Karpas-422 (cell line): Measurements from ENCODE around the gene DBX2. TPM values are rescaled to one million over a fixed set of nuclear protein-coding genes. Genes with fewer than 3 reads are reported as not detected.

Experiments used
- DNase-seq: peaks from one replicate; pipeline ENCODE4 v3.0.0-alpha.2; 2015
- H2AFZ ChIP-seq: fragments of 200-600 bp; sonication (generic); 2 replicates; pipeline ENCODE4 v1.6.1; 2014; ENCODE audit warnings: antibody characterized with exemption, low read length, mixed read lengths
- H3K27ac ChIP-seq: fragments of 200-600 bp; sonication (generic); 2 replicates; pipeline ENCODE4 v1.5.1; 2014; ENCODE audit warnings: mild to moderate bottlenecking, low read length, moderate library complexity
- H3K27me3 ChIP-seq: fragments of 200-600 bp; sonication (generic); 2 replicates; pipeline ENCODE4 v1.6.1; 2014; ENCODE audit warnings: low read length, mixed read lengths
- H3K36me3 ChIP-seq: fragments of 200-600 bp; sonication (generic); 2 replicates; pipeline ENCODE4 v1.6.1; 2014; ENCODE audit warnings: low read length, mixed read lengths; ENCODE audit not compliant: insufficient read depth
- H3K4me1 ChIP-seq: fragments of 200-600 bp; sonication (generic); 2 replicates; pipeline ENCODE4 v1.6.1; 2014; ENCODE audit warnings: mild to moderate bottlenecking, low read length, mixed read lengths
- H3K4me2 ChIP-seq: fragments of 200-600 bp; sonication (generic); 2 replicates; pipeline ENCODE4 v1.6.1; 2014; ENCODE audit warnings: low read length, low read depth, mild to moderate bottlenecking; ENCODE audit not compliant: poor library complexity, severe bottlenecking
- H3K4me3 ChIP-seq: fragments of 200-600 bp; sonication (generic); 2 replicates; pipeline ENCODE4 v1.5.1; 2014; ENCODE audit warnings: mild to moderate bottlenecking, antibody characterized with exemption, low read length, mixed read lengths
- H3K79me2 ChIP-seq: fragments of 200-600 bp; sonication (generic); 2 replicates; pipeline ENCODE4 v1.6.1; 2014; ENCODE audit warnings: mild to moderate bottlenecking, low read length, mixed read lengths
- H3K9ac ChIP-seq: fragments of 200-600 bp; sonication (generic); 2 replicates; pipeline ENCODE4 v1.6.0; 2014; ENCODE audit warnings: low read length
- H3K9me2 ChIP-seq: fragments of 200-600 bp; sonication (generic), shearing (Covaris generic); replicated peaks from 2 replicates; pipeline ENCODE4 v1.6.0; 2014; ENCODE audit warnings: mild to moderate bottlenecking, low read length, moderate library complexity; ENCODE audit not compliant: insufficient read depth
- H3K9me3 ChIP-seq: fragments of 300-700, 200-600 bp; sonication (generic); 2 replicates; pipeline ENCODE4 v1.6.1; 2014; ENCODE audit warnings: low read length, mixed read lengths
- H4K20me1 ChIP-seq: fragments of 200-600 bp; sonication (generic); 2 replicates; pipeline ENCODE4 v1.6.1; 2014; ENCODE audit warnings: mild to moderate bottlenecking, antibody characterized with exemption, low read length, low read depth; ENCODE audit not compliant: insufficient read depth
- total RNA-seq: library from RNA; depleted of rRNA; stranded (reverse); fragments of >200 nt; shearing (Covaris generic); gene quantifications from 2 replicates; pipeline ENCODE4 v1.2.3, GENCODE V29; 2014; ENCODE audit warnings: low replicate concordance

Gene DBX2
- total RNA-seq, 1 experiment from 2014 or later = not detected

DNA sequence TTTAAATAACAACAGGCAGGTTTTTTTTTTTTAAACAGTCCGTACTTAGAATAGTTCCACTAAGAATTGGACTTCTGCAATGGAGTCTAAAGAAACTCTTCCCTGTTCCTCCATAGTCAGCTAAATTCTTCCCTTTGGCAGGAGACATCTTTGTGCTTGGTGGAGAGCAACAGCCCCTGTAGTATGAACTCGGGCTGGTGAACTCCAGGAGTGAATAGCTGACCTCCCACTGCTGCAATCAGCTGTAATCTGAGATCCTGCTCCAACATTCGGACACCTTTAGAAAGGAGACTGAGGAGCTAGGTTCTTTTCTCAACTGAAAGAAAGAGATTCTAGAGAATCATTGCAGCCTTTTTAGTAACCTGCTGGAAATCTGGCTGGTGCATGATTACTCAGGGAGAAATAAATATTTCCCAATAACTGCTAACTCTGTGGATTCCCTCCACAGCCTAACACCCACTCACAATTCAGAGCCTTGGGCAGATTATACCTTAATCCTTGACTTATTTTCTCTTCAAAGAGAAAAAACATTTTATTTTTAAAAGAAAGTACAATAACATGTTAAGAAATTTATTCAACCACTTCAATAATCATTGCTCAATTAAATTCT lies 25.6 kb upstream of the DBX2 start:
- no peak for DNase-seq
- H3K79me2 ChIP-seq = no peaks in the 10 kb centered on the region
- no peaks in the 10 kb centered on the region for H3K27me3 ChIP-seq
- H3K4me2 ChIP-seq = no peak overlapping the region
- H2AFZ ChIP-seq = no peak overlapping the region
- no peak overlapping the region for H3K27ac ChIP-seq
- H3K4me1 ChIP-seq = no peaks in the 10 kb centered on the region
- H3K36me3 ChIP-seq = no peaks in the 10 kb centered on the region
- no peaks in the 10 kb centered on the region for H3K9me3 ChIP-seq
- H3K9me2 ChIP-seq = no peaks in the 10 kb centered on the region
- H3K4me3 ChIP-seq = no peak overlapping the region
- H3K9ac ChIP-seq = no peak overlapping the region
- H4K20me1 ChIP-seq = no peaks in the 10 kb centered on the region

DNA sequence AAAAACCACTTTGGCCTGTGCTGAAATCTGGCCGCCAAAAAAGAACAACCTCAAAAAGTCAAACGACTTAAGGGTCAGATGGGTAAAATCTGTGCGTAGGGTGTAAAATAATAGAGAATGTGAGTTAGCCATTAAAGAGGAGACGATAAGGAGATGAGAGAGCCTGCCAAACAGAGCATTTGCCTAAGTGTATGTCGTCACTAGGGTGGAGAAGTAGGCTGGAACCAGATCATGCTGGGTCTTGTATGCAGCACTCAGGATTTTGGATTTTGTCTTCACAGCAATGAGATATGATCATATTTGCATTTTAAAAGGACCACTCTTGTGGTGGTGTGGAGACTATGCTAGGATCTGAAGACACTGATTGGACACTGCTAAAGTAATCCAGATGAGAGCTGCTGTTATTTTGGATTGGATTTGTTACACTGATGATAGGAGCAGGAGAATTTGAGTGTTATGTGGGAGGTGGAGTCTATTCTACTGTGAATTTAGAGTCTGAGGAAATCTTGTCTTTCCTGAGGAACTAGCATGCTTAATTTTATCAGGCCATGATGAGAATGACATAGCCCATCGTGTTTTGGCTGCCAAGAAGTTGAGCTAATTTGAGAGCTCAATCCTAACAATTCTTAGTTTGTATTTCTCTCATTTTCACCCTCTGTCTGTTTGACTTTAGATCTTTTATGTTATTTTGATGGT lies 24.8 kb upstream of the DBX2 start:
- H3K9me2 ChIP-seq = no peaks in the 10 kb centered on the region
- DNase-seq = no peak
- no peaks in the 10 kb centered on the region for H3K36me3 ChIP-seq
- no peak overlapping the region for H3K27ac ChIP-seq
- no peaks in the 10 kb centered on the region for H3K9me3 ChIP-seq
- H3K4me2 ChIP-seq = no peak overlapping the region
- no peaks in the 10 kb centered on the region for H4K20me1 ChIP-seq
- H2AFZ ChIP-seq = no peak overlapping the region
- no peaks in the 10 kb centered on the region for H3K4me1 ChIP-seq
- no peak overlapping the region for H3K4me3 ChIP-seq
- H3K79me2 ChIP-seq = no peaks in the 10 kb centered on the region
- H3K9ac ChIP-seq = no peak overlapping the region
- no peaks in the 10 kb centered on the region for H3K27me3 ChIP-seq

DNA sequence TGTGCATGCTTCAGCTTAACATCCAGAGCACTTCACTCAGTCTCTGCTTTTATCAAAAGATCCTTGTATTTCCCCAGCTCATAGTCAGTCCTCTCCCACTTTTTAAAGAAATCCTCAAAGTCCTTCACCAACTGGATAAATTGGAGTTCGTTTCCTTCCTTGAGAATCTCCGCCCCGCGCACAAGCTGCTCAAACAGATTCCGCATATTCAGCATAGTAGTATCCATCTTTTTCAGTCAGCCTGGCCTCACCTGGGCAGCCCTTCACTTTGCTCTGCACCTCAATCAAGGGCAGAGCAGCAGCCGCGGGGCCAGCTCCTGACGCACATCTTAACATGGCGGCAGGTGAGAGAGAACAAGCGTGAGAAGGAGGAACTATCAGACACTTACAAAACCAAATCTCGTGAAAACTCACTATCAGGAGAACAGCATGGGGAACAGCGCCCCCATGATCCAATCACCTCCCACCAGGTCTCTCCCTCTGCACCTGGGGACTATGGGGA lies 14.3 kb upstream of the DBX2 start:
- no peaks in the 10 kb centered on the region for H3K9me3 ChIP-seq
- H3K36me3 ChIP-seq = no peaks in the 10 kb centered on the region
- no peak overlapping the region for H3K4me2 ChIP-seq
- H3K4me3 ChIP-seq = no peak overlapping the region
- H3K27ac ChIP-seq = no peak overlapping the region
- no peak for DNase-seq
- no peaks in the 10 kb centered on the region for H3K27me3 ChIP-seq
- H3K4me1 ChIP-seq = no peaks in the 10 kb centered on the region
- H3K9ac ChIP-seq = no peak overlapping the region
- no peak overlapping the region for H2AFZ ChIP-seq
- H4K20me1 ChIP-seq = no peaks in the 10 kb centered on the region
- no peaks in the 10 kb centered on the region for H3K9me2 ChIP-seq
- no peaks in the 10 kb centered on the region for H3K79me2 ChIP-seq

DNA sequence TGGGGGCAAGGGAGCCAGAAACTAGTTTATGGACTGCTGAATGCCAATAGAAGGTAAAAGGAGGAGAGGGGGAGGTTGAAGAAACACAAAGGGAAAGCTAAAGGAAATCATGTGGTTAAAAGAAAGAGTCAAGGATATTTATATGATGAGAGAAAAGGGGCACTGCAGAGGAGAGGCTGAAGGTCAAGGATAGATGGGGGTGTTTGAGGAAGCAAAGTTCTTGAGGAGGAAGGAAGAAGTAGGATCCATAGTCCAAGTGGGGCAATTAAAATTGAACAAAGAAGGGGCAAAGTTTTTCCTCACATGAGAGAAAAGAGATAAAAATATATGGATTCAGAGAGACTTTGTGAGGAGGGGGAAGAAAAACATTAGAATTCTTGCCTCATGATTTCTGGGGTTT lies 10.1 kb upstream of the DBX2 start:
- no peak overlapping the region for H3K4me2 ChIP-seq
- no peak overlapping the region for H3K27ac ChIP-seq
- H3K9me3 ChIP-seq = no peaks in the 10 kb centered on the region
- no peaks in the 10 kb centered on the region for H4K20me1 ChIP-seq
- no peak overlapping the region for H3K9ac ChIP-seq
- H3K4me1 ChIP-seq = no peaks in the 10 kb centered on the region
- DNase-seq = no peak
- H3K4me3 ChIP-seq = no peak overlapping the region
- H3K9me2 ChIP-seq = no peaks in the 10 kb centered on the region
- H3K36me3 ChIP-seq = no peaks in the 10 kb centered on the region
- H3K79me2 ChIP-seq = no peaks in the 10 kb centered on the region
- no peaks in the 10 kb centered on the region for H3K27me3 ChIP-seq
- H2AFZ ChIP-seq = no peak overlapping the region

DNA sequence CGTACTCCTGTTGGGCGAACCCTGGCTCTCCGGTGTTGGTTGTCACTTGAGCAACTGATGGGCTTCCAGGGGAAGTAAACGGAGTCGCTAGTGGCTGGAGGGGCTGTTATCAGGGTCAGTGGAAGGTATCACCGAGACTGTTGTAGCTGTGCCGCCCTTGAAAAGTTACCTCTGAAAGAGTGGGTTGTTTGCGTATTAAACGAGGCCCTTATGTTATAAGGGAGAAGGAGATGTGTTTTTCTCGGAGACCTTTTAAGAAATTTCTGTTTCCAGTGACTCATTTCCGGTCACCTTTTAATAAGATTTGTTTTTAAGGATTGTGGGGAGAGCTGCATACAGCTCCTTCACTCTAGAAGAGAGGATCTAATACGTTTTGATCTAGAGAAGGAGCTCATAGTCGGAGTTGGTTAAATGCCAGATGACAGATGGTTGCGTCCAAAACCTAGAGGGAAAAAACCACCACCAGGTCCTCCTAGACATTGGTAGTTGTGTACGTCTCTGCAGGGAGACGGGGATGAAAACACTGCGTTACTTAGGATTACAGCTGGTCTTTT lies 750 bp upstream of the DBX2 start:
- Histone ChIP-seq H3K4me3 (no peak overlapping the region), H3K36me3 (no peaks in the 10 kb centered on the region), H3K79me2 (no peaks in the 10 kb centered on the region), H3K4me2 (no peak overlapping the region), H4K20me1 (no peaks in the 10 kb centered on the region), H3K27ac (no peak overlapping the region), H3K9me2 (no peaks in the 10 kb centered on the region), H2AFZ (no peak overlapping the region), H3K4me1 (no peaks in the 10 kb centered on the region), H3K9me3 (no peaks in the 10 kb centered on the region), H3K27me3 (no peaks in the 10 kb centered on the region), H3K9ac (no peak overlapping the region)
- no peak for DNase-seq

DNA sequence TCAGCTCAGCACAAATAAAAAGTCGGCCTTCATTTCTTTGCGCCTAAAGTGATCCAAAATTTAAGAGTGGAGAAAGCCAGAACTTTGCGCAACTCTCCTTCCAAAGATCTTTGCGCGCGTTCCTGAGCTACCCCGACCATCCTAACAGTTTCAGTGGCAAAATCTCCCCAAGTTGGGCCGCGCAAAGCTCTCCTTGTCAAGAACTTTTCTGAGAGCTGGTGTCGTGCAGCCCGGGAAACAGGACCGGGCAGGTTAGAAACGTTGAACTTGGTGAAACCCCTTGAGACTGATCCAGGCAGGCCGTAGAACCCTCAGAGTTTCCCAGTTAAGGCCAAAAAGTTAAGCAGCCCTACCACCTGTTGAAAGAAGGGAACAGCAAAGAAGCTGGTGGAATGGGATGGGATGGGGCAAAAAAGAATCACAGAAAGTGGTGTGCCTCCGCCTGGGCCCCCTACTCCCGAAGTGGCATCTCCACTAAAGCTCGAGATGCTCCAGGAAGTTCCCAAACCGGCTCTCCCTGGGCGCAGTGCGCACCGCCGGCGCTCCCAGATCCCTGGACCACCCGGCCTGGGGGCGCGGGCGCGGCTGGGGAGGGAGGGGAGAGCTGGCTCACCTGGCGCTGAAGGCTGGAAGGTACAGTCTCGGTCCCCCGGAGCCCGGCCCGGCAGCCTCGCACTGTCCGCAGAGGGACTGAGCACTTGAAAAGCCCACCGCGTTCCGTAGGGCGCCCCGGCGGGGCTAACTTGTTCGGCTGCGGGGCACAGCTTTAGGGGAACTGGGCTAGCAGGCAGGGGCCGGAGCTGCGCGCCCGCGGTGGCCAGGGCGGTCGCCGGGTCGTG lies 768 bp downstream of the DBX2 start:
- Histone ChIP-seq H3K9me2 (no peaks in the 10 kb centered on the region), H4K20me1 (no peaks in the 10 kb centered on the region), H3K27ac (no peak overlapping the region), H3K4me1 (no peaks in the 10 kb centered on the region), H3K4me2 (no peak overlapping the region), H3K9ac (no peak overlapping the region), H3K36me3 (no peaks in the 10 kb centered on the region), H3K4me3 (no peak overlapping the region), H3K79me2 (no peaks in the 10 kb centered on the region), H3K27me3 (no peaks in the 10 kb centered on the region), H2AFZ (no peak overlapping the region), H3K9me3 (no peaks in the 10 kb centered on the region)
- no peak for DNase-seq

- Histone ChIP-seq H3K4me2 (no peak overlapping the region), H3K79me2 (no peaks in the 10 kb centered on the region), H3K36me3 (no peaks in the 10 kb centered on the region), H3K9ac (no peak overlapping the region), H3K9me2 (no peaks in the 10 kb centered on the region), H3K4me1 (no peaks in the 10 kb centered on the region), H3K4me3 (no peak overlapping the region), H3K27ac (no peak overlapping the region), H2AFZ (no peak overlapping the region), H4K20me1 (no peaks in the 10 kb centered on the region), H3K27me3 (no peaks in the 10 kb centered on the region), H3K9me3 (no peaks in the 10 kb centered on the region)
- DNase-seq = no peak
Measured at GRCh38 chr12:45042599-45042998, 8.3 kb downstream of the DBX2 start.

DNA sequence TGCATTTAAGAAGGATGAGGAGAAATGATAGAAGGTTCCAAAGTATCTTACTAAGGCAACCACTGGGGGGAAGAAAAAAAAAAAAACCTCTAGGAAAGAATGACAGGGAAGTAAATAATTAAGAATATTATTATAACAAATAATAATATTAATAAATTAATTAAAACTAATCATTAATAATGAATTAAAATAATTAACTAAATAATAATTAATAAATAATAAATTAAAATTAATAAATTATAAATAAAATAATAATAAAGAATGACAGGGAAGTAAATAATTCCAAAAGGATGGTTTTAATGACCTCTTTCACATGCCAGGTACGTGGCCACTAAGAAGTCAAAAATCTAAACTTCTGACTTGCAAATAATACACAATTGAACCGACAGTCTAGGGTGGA lies 9.9 kb downstream of the DBX2 start:
- Histone ChIP-seq H3K79me2 (no peaks in the 10 kb centered on the region), H3K36me3 (no peaks in the 10 kb centered on the region), H3K9me2 (no peaks in the 10 kb centered on the region), H4K20me1 (no peaks in the 10 kb centered on the region), H3K9me3 (no peaks in the 10 kb centered on the region), H3K9ac (no peak overlapping the region), H3K4me1 (no peaks in the 10 kb centered on the region), H2AFZ (no peak overlapping the region), H3K27me3 (no peaks in the 10 kb centered on the region), H3K27ac (no peak overlapping the region), H3K4me2 (no peak overlapping the region), H3K4me3 (no peak overlapping the region)
- no peak for DNase-seq
